Brain pericyte (primary cell): ENCODE results near the gene GFY.

Experiments
- DNase-seq: peaks from one replicate; pipeline ENCODE4 v3.0.0-alpha.2; 2012; ENCODE audit warnings: low read depth, low spot score

The GFY gene, protein sequence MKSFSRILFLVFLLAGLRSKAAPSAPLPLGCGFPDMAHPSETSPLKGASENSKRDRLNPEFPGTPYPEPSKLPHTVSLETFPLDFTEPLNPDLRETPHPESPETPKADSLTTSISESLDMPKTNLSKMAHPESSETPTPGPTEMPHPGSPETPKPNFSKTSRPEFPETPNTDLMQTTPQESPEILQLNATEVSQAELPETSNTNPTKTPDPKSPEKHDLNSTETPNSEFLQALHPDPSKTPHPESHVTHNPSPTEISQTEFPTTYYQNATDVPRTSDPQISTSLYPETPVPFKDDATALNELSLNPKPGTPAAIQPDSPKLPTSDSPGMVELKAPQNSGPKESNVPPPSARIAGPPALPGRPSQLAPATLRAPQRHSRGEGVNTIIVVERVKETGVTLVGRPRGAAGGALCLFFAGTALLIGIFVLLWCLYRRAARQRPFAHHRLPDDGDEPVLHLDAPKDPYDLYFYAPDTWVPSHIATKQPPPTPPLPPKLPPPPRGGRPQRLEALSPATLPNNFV

DNA sequence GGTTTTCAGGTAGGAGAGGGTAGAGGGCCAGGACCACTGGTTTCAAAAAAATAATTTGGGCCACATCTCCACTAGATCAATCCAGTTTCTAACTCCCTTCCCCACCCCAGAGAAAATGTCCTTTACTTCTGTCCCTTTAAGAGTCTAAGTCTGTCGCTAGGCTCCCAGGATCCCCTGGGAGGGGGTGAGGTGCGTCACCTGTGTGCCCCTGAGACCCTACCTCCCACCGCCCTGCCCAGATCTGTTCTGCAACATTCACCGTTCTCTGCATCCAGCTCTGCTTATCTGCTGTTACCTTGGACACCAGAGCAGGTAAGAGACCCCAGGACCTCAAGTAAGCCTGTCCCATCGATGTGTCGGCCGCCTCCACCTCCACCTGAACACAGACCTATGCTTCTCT, at the start of gene GFY:
Gene GFY (plus strand): TSS at position 211 of the 400 bp plus-strand sequence. CDS start 1,043 bp downstream, outside the sequence.
- no peak for DNase-seq

DNA sequence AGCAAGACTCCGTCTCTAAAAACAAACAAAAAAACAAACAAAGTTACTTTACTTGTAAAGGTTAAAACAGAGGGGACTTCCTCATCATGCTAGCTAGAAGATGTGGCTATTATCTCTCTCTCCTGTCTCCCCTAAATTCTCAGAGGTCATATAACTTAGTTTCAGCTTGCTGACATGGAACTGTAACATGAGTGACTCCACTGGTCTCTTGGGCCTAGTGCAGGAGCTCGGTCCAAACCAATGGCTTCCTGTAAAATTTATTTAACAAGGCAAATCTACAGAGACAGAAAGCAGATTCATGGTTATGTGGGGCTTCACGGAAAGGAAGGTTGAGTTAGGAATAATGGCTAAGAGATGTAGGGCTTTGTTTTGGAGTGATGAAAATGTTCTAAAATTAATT, 46.7 kb upstream of the GFY start:
- DNase-seq = no peak

DNA sequence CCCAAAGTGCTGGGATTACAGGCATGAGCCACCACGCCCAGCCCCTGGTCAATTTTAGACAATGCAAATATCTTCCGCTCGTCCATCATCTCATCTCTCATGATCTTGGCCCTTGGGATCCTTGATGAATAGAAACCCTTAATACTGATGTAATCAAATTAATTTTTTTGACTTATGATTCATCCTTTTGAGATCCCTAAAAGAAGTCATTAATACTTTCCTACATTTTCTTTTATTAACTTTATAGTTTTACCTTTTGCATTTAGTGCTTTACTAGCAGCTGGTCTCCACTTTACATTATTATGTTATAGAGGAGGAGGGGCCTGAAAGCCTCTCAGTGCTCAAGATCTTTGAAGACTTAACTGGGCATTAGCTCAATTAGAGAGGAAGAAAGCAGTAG, 44.8 kb upstream of the GFY start:
- no peak for DNase-seq

DNA sequence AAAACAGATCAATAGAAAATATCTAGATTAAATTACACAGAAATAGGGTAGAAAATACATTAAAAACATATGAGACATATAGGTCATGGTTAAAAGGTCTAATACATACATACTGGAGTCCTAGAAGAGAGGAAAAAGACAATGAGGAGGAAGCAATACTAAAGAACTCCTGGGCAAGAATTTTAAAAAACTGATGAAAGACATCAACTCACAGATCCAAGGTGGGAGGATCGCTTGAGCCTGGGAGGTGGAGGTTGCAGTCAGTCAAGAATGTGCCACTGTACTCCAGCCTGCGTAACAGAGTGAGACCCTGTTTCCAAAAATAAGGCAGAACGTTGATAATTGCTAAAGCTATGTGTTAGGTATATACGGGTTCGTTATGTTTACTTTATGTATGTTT, 42.5 kb upstream of the GFY start:
- DNase-seq = no peak

DNA sequence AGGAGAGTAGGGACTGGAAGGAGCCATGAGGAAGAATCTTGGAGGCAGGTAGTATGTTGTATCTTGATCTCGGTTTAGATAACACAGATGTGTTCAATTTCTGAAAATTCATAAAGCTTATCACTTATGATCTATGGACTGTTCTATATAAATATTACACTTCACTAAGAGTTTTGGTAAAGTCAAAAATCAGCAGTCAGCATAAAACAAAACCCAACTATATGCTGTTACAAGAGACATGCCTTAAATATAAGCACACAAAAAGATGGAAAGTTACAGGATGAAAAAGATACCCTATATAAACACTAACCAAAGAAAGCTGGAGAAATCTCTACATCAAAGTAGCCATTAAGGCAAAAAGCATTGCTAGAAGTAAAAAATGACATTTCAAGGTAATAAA, 41.6 kb upstream of the GFY start:
- DNase-seq = no peak

DNA sequence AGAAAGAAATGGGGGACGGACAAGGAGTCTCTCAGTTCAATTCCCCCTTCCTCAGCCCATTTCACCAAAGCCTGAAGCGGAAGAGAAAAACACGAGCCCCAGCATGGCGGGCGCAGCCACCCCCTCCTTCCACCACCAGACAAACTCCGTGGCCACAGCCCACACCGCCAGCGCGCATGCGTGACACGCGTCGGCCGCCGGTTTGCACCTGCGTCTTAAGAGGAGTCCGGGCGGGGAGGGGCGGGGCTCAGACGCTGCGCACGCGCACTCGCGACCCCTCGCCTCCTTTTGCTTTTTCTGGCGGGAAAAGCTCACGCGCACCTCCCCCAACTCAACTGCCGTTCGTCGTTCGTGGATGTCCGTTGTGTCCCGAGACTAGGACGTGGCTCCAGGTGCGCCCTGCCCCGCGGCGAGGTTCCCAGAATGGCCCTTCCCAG, 37.2 kb upstream of the GFY start, which contains the start of gene KASH5:
Gene KASH5 (plus strand): TSS at position 314 of the 437 bp plus-strand sequence. CDS start 2,635 bp downstream, outside the sequence.
- no peak for DNase-seq

DNA sequence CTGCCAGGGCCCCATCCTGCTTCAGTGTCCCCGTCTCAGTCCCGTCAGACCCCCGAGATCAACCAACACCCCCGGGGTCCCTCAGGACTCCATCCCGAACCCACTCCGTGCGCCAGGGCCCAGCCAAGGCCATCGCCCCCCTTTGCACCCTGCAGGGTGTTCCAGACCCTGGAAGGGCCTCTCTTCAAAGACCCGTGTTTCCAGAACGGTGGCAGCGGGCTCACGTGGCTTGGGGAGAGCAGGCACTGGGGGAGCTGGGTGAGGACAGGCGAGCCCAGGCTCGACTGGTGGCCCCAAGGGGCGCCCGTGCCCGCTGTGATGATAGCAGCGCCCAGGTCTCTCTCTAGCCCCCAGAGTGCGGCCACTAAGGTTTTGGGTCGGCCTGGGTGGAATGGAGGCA, 35.8 kb upstream of the GFY start:
- no peak for DNase-seq

DNA sequence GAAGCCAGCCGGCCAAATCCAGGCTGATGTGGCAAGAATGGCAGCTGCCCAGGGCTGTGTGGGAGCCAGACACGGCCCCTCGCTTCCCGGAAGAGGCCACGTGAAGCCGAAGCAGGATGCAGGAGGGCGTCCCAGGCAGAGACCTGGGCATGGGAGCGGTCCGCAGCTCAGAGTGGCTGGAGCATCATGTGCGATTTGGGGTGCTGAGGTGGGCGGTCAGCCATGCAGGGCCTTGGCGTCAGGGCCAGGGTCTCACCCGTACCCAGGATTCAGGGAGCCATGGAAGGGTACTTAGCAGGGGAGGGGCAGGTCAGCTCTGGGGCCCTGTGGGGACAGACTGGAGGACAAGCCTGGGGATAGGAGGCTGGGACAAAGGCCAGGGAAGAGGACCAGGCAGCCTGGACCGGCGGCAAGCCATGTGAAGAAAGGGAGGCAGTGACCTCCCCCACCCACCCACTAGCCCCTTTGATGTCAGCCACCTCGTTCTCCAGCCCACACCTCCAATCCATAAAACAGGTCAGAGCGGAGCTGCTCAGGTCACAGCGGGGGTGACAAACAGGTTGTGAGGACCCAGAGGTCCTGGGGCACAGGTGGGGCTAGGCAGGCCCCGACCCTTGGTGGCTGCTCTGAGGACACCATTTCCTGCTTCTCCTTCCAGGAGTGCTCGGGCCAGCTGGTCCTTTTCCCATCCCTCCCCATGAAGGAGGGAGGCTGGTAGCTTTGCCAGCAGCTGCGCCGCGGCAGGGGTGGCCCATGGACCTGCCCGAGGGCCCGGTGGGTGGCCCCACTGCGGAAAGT, 34.9 kb upstream of the GFY start:
- DNase-seq = no peak

DNA sequence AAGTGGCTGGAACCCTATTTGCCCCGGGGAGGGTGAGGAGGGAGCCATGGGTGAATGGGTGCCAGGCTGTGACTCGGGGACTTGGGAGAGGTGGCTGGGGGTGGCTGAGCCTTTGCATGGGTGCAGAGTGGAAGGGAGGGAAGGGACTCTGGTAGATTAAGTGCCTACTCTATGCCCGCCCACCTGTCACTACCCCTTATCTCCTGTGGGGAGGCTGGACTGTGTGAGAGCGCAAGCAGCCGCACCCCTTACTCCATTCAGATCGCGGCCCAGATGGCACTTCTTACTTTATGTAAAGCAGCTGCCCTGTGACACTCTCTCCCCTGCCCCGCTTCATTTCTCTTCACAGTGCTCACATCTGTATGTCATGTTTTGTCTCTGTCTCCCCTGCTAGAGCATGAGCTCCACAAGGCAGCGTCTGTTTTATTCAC, 34.2 kb upstream of the GFY start:
- no peak for DNase-seq

DNA sequence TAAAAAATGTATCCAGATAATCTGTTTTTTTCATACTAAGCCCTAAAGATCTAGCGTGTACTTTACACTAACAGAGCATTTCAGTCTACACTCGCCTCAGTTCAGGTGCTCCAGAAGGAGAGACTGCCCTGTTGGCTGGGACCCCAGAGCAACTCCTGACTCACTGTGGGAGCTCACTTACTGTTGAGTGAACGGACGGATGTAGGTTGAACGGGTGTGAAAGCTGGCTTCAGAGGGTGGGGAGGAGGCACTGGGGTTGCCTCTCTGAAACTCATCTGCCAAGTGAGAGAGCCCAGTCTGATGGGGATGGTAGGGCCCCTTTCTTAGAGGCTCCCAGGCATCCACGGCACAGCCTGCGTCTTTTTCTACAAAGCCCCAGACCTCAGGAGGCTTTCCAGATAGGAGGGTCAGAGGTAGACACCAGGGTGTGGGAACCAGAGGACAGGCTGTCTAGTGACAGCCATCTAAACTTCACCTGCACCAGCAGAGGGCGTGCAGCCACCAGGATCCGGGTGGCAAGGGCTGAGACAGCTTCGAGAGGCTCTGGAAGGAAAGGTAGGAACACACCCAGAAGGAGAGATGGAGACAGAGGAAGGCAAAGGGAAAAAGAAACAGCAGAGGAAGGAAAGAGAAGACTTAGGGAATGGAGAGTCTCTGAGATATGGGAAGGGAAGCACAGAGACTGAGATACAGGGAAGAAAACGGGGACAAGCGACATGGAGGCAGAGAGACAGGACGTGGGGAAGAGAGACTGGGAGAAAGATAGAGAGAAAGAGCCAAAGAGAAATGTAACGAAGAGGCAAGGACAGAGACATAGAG, 33.4 kb upstream of the GFY start:
- DNase-seq = no peak

DNA sequence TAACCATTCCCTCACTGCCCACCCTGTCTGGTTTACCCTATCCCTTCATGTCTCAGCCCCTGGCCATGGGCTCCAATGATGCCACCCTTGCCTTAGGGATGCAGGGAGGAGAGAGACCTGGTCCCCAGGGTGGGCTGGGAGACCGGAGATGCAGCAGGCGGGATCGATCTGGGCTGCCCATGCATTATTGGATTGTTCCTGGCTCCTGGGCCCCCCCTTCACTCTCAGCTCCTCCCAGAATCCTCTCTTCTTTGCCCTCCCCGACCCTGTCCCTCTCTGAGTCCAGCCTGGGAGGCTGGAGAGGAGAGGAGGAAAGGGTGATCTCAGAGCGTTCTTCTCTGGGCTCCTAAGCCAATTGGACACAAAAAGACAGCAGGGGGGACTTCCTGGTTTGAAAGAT, 31.3 kb upstream of the GFY start:
- DNase-seq = no peak

DNA sequence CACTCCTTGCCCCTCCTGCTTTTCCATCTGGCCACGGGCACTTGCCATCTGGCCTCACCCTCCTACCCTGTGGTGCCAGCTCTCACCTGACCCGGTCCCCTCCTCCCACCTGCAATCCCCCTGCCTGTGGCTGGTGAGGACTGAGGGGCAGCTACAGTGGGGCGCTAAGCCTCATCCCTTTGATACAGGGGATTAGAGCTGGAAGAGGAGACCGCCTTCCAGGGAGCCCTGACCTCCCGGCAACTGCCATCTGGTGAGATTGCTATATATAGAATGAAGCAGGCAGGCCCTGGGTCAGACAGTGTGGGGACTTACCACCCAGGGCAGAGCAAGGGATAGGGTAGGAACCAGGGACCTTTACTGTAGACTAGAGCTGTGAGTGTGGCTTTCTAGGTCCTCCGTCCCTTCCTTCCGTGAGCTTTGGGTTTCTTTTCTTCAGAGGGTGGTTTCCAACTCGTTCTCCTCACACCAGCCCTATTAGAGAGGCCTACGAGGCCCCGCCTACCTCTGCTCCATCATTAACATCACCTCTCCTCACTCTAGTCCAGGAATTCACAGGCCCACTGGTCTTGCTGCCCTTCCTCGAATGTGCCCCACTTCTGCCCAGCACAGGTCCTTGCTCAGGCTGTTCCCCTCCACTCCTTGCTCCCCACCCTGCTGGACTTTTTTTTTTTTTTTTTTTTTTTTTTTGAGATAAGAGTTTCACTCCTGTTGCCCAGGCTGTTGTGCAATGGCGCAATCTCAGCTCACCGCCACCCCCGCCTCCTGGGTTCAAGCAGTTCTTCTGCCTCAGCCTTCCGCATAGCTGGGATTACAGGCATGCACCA, 29.4 kb upstream of the GFY start:
- DNase-seq = no peak

DNA sequence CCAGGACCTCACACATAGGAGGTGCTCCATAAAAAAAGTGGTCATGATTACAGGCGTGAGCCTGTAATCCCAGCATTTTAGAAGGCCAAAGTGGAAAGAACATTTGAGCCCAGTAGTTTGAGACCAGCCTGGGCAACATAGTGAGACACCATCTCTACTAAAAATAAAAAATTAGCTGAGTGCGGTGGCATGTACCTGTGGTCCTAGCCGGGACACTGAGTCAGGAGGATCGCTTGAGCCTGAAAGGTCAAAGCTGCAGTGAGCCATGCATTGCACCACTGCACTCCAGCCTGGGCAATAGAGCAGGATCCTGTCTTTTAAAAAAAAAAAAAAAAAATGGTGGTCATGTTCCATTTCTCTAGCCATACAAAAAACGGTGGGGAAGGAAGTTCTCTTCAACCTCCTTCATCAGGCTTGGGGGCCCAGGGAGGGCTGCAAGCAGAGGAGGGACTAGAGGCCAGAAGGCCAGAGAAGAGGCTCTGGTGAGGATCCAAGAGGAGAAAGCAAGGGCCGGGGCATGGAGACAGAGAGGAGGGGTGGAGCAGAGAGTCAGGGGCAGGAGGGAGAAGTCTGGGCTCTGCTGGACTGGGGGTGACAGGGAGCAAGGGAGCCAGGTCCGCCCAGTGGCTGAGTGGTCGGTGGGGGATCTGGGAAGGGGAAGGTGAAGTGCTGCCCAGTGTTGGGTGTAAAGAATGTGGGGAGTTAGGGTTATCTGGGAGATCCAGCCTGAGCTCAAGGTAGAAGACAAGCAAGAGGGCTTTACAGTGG, 28.3 kb upstream of the GFY start:
- no peak for DNase-seq

DNA sequence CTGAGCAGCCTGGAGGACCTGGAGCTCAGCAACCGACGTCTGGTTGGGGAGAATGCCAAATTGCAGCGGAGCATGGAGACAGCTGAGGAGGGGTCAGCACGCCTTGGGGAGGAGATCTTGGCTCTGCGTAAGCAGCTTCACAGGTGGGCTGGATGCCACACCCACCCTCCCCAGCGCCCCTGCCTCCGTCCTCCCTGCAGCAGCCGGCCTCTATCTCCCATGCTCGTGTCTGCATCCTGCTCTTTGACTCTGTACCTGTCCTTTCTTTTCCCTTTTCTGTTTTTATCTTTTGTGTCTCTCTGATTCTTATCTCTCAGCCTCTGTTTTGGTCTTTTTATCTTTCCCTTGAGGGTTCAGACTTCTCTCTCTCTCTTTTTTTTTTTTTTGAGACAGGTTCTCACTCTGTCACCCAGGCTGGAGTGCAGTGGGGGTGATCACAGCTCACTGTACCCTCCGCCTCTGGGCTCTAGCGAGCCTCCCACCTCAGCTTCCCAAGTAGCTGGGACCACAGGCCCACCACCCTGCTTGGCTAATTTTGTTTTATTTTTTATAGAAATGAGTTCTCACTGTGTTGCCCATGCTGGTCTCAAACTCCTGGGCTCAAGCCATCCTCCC, 27.1 kb upstream of the GFY start:
- DNase-seq = no peak

DNA sequence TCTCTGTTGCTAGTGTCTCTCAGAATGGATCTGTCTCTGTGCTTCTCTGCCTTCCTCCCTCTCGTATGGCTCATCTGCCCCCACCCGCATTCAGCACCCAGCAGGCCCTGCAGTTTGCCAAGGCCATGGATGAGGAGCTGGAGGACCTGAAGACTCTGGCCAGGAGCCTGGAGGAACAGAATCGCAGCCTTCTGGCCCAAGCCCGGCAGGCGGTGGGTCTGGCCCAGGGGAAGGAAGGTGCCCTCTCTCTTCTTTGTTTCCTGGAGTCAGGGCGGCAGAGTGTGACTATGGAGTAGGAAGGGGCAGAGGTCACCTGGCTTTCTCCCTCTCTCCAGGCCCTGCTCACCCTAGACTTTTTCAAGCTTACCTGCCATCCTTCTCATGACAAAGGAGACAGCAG, 26.3 kb upstream of the GFY start:
- DNase-seq = no peak

DNA sequence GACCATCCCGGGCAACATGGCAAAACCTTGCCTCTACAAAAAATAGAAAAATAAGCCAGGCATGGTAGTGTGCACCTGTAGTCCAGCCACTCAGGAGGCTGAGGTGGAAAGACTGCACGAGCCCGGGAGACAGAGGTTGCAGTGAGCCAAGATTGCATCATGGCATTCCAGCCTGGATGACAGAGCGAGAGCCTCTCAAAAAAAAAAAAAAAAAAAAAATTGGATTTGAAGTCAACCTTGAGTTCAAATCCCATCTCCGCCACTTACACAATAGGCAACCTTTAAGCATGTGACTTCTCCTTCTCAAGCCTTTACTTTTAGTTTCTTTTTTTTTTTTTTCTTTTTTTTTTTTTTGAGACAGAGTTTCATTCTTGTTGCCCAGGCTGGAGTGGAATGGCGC, 25.2 kb upstream of the GFY start:
- DNase-seq = no peak

DNA sequence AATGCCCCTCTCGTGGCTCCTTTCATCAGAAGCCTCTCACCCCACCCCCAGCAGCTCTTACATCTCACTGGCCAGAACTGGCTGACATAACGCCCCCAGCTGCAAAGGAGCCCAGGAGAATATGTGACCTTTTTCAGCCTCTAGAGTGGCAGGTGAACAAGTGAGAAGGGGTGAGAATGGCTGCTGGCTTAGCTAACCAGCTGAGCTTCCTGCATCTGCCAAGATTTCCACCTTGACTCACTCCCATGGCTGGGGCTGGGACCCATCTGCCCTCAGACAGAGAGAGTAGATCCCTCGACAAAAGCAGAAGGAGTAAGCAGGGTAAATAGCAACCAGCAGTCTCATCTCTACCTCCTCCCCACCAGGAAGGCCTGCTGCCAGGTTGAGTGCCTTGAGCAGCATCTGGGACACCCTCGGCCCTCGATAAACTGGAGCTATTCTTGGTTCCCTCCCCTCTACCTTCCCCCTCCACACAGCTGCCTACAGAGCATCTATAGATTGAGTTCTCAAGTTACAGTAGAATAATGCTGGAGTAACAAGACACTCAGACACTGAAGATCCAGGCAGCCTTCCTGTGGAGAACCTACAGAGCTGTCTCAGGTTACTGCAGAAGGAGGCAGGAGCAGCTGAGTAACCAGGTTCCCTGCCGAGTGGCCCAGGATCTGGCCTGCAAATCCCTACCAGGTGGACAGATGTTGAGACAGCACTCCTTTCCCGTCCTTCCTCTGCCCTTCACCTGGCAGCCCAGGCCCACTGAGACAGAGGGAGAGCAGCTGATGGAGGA, 21.6 kb upstream of the GFY start:
- peak; percentile 89 for DNase-seq

DNA sequence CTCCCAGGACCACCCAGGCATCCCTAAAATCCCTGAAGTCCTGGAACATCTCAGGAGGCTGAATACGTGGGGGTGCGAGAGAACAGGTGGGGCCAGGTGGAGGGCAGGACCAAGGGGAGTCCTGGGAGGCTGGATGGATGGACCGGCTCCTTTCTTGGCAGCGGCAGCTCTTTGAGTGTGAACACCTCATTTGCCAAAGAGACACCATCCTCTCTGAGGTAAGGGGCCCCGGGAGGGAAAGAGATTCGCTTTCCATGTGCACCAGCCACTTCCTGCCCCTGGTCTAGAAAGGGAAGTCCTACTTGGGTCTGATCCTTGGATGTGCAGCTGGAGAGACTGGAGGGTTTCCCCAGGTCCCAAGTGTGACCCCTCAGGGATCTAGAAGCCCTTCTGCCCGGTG, 18.1 kb upstream of the GFY start:
- DNase-seq = no peak

DNA sequence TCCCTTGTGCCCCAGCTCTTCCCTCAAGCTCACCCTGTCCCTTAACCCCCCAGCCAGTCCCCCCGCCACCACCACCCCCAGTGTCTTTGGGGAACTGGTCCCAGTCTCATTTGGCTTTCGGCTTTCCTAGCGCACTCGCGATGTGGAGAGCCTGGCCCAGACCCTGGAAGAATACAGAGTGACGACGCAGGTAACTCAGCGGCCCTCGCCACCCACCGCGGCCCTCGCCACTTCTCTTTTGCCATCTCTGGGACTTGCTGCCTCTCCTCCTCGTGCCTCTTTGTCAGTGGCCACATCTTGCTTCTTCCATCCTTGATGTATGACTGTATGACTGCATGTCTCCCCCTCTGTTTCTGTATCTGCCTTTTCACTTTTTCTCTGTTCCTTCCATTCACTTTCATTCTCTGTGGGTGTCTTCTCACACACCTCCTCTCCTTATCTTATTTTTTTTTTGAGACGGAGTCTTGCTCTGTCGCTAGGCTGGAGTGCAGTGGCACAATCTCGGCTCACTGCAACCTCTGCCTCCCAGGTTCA, 17.6 kb upstream of the GFY start:
- DNase-seq = no peak
